Measurements from ENCODE around the gene SERPINE3.

GRCh38 chr13:51332566-51333361 lies 6.7 kb upstream of the SERPINE3 start:
- TF ChIP-seq EP300 (conservative IDR thresholded peaks at IDR 0.05; ENCODE audit: poor library complexity, severe bottlenecking) (no peak), CTCF (IDR thresholded peaks at IDR 0.05; ENCODE audit: poor library complexity, severe bottlenecking) (no peak), EZH2 (IDR thresholded peaks at IDR 0.05; ENCODE audit: borderline replicate concordance, insufficient read depth, low read length, poor library complexity, severe bottlenecking) (no peak), RAD21 (conservative IDR thresholded peaks at IDR 0.05) (no peak), SMC3 (conservative IDR thresholded peaks at IDR 0.05; ENCODE audit: poor library complexity) (no peak), POLR2AphosphoS5 (IDR thresholded peaks at IDR 0.05) (no peak), TAF1 (IDR thresholded peaks at IDR 0.05; ENCODE audit: low read depth) (no peak), REST (IDR thresholded peaks at IDR 0.05; ENCODE audit: borderline replicate concordance) (no peak), MXI1 (conservative IDR thresholded peaks at IDR 0.05; ENCODE audit: poor library complexity, severe bottlenecking) (no peak)
